HFFc6 (cell line): ENCODE results near the gene SLC6A18. TPM values are rescaled to one million over a fixed set of nuclear protein-coding genes. Genes with fewer than 3 reads are reported as not detected.

Source experiments
- DNase-seq: peaks from one replicate; pipeline ENCODE4 v3.0.0-alpha.2; 2018
- H3K27ac Mint-ChIP-seq: 2 replicates; pipeline ENCODE4 v1.8.0; 2020; ENCODE audit warnings: mild to moderate bottlenecking, mixed read lengths
- H3K27me3 Mint-ChIP-seq: 2 replicates; pipeline ENCODE4 v1.8.0; 2021; ENCODE audit warnings: mild to moderate bottlenecking, moderate library complexity, mixed read lengths; ENCODE audit not compliant: insufficient read depth
- H3K36me3 Mint-ChIP-seq: 2 replicates; pipeline ENCODE4 v1.8.0; 2021; ENCODE audit warnings: low read depth, mixed read lengths
- H3K4me1 Mint-ChIP-seq: 2 replicates; pipeline ENCODE4 v1.8.0; 2020; ENCODE audit warnings: low read depth, mixed read lengths
- H3K4me3 Mint-ChIP-seq: 2 replicates; pipeline ENCODE4 v1.8.0; 2020; ENCODE audit warnings: mild to moderate bottlenecking, moderate library complexity, mixed read lengths
- H3K9me3 Mint-ChIP-seq: 2 replicates; pipeline ENCODE4 v1.8.0; 2020; ENCODE audit warnings: mild to moderate bottlenecking, mixed read lengths
- CTCF ChIP-seq: fragments of 200-600 bp; sonication (generic); IDR thresholded peaks from 2 replicates; pipeline ENCODE4 v1.5.0; 2021; ENCODE audit warnings: antibody characterized with exemption, mild to moderate bottlenecking
- total RNA-seq, 6 experiments: library from RNA; stranded (reverse); fragmentation: NEBNext Ultra II Directional; extraction: Animal tissue kit (Norgen Biotek cat#: 25700); gene quantifications; 2 replicates in 1 of 6; 3 replicates in 5 of 6; pipeline ENCODE4 v1.2.3, GENCODE V29; 2021

Gene SLC6A18
- total RNA-seq, 6 experiments from 2014 or later = not detected

GRCh38 chr5:1295650-1296037, 70.5 kb downstream of the SLC6A18 start:
- no peaks in the 10 kb centered on the region for H3K4me1 Mint-ChIP-seq
- no peak overlapping the region for H3K4me3 Mint-ChIP-seq
- peaks cover 24% of the 10 kb centered on the region for H3K27me3 Mint-ChIP-seq
- no peaks in the 10 kb centered on the region for H3K36me3 Mint-ChIP-seq
- H3K9me3 Mint-ChIP-seq = peaks cover 19% of the 10 kb centered on the region
- DNase-seq = no peak
- no peak overlapping the region for H3K27ac Mint-ChIP-seq
- TF ChIP-seq CTCF = no peak

Other genes with a start within 250 kb of the SLC6A18 start
- not detected for gene NKD2, start 216.6 kb upstream of the SLC6A18 start, total RNA-seq
- gene SLC12A7, start 113.3 kb upstream of the SLC6A18 start, total RNA-seq = under 1 TPM in 3 of 6 experiments, not detected in 3; 0.07 to 0.09 (median 0.09) TPM
- not detected for gene SLC6A19, start 23.8 kb upstream of the SLC6A18 start, total RNA-seq
- 1,000 to 10,000 TPM; 2,350 to 4,507 (median 3,883) TPM for gene TERT, start 69.7 kb downstream of the SLC6A18 start, total RNA-seq
- 100 to 1,000 TPM; 119 to 164 (median 143) TPM for gene CLPTM1L, start 119.7 kb downstream of the SLC6A18 start, total RNA-seq
- not detected for gene SLC6A3, start 220.1 kb downstream of the SLC6A18 start, total RNA-seq